Fibroblast of skin of right biceps (primary cell): ENCODE measurements around the gene KCTD3.
A peak's percentile ranks its signal among the peaks of the same experiment; 100 is the strongest.

ENCODE experiments used
- DNase-seq: peaks from one replicate; pipeline ENCODE4 v3.0.0-alpha.2; 2013

Gene KCTD3

GRCh38 chr1:215607412-215607811, 40.3 kb downstream of the KCTD3 start:
- DNase-seq, result no peak

- DNase-seq, result no peak
These were observed 41.5 kb downstream of the KCTD3 start for GRCh38 chr1:215608646-215609045.

GRCh38 chr1:215612391-215612790, 45.3 kb downstream of the KCTD3 start:
- DNase-seq, result no peak

GRCh38 chr1:215617979-215618378, 50.9 kb downstream of the KCTD3 start:
- DNase-seq, result no peak

GRCh38 chr1:215623162-215623561, 56.1 kb downstream of the KCTD3 start:
- no peak for DNase-seq

- no peak for DNase-seq
These were observed 58.8 kb downstream of the KCTD3 start for GRCh38 chr1:215625949-215626348.

- DNase-seq, result no peak
These were observed 63.9 kb downstream of the KCTD3 start for GRCh38 chr1:215631040-215631439.

GRCh38 chr1:215631489-215631888, 64.4 kb downstream of the KCTD3 start:
- peak; percentile 33 for DNase-seq

GRCh38 chr1:215635827-215636226, 68.7 kb downstream of the KCTD3 start:
- DNase-seq, result no peak

GRCh38 chr1:215636258-215636965, 69.3 kb downstream of the KCTD3 start:
- peak; percentile 53 for DNase-seq

GRCh38 chr1:215637041-215637573, 70.0 kb downstream of the KCTD3 start:
- peak; percentile 42 for DNase-seq

- no peak for DNase-seq
These were observed 73.5 kb downstream of the KCTD3 start for GRCh38 chr1:215640429-215641148.

- DNase-seq, result no peak
These were observed 76.7 kb downstream of the KCTD3 start for GRCh38 chr1:215643592-215644321.

GRCh38 chr1:215645182-215645581, 78.1 kb downstream of the KCTD3 start:
- DNase-seq, result no peak

- DNase-seq, result no peak
These were observed 78.8 kb downstream of the KCTD3 start for GRCh38 chr1:215645861-215646260.

GRCh38 chr1:215647738-215648137, 80.6 kb downstream of the KCTD3 start:
- DNase-seq, result no peak

- DNase-seq, result no peak
These were observed 81.9 kb downstream of the KCTD3 start for GRCh38 chr1:215648957-215649356.

GRCh38 chr1:215650446-215651149, 83.5 kb downstream of the KCTD3 start:
- no peak for DNase-seq

GRCh38 chr1:215651867-215652266, 84.8 kb downstream of the KCTD3 start:
- no peak for DNase-seq

GRCh38 chr1:215652371-215652770, 85.3 kb downstream of the KCTD3 start:
- no peak for DNase-seq

GRCh38 chr1:215657047-215657446, 89.9 kb downstream of the KCTD3 start:
- no peak for DNase-seq

- DNase-seq, result no peak
These were observed 93.2 kb downstream of the KCTD3 start for GRCh38 chr1:215660259-215660658.

GRCh38 chr1:215661033-215661432, 93.9 kb downstream of the KCTD3 start:
- no peak for DNase-seq
